BJ (cell line): ENCODE data around the gene PIP4K2A. TPM values are rescaled to one million over a fixed set of nuclear protein-coding genes. Genes with fewer than 3 reads are reported as not detected.

Source experiments
- CTCF ChIA-PET: fragments of 350-600 bp; formaldehyde crosslinking; extraction: SDS; loops from one replicate; lab custom pipeline; 2021; ENCODE audit warnings: antibody characterized with exemption, inconsistent platforms; lab: Yijun Ruan, JAX
- POLR2A ChIA-PET: fragments of 300-600 bp; sonication (Branson Sonifier 250); formaldehyde crosslinking; extraction: SDS; loops from one replicate; lab custom pipeline; 2021; ENCODE audit warnings: antibody characterized with exemption; lab: Charles Lee
- DNase-seq: peaks from one replicate; pipeline ENCODE4 v3.0.0-alpha.2; 2011; ENCODE audit warnings: low read depth
- H3K27me3 ChIP-seq: 2 replicates; pipeline ENCODE4 v1.6.0; 2011; ENCODE audit warnings: low read length; ENCODE audit not compliant: control insufficient read depth, insufficient read depth
- H3K36me3 ChIP-seq: 2 replicates; pipeline ENCODE4 v1.5.1; 2011; ENCODE audit warnings: low read length; ENCODE audit not compliant: control insufficient read depth, insufficient read depth
- H3K4me3 ChIP-seq: 2 replicates; pipeline ENCODE4 v1.5.1; 2011; ENCODE audit warnings: low read depth, mild to moderate bottlenecking, control low read depth, low read length
- CTCF ChIP-seq: IDR thresholded peaks from 2 replicates; pipeline ENCODE4 v1.5.1; 2011; ENCODE audit warnings: low read depth, mild to moderate bottlenecking, control low read depth, inconsistent platforms, low read length, moderate library complexity; ENCODE audit not compliant: insufficient read depth
- polyA plus RNA-seq: library from polyadenylated mRNA; depleted of rRNA; stranded (reverse); fragments of >200 nt; gene quantifications from 2 replicates; pipeline ENCODE4 v1.2.3, GENCODE V29; 2011

The PIP4K2A gene
- polyA plus RNA-seq, 1 experiment: 17.3 TPM

GRCh38 chr10:22629852-22630233 is 84.5 kb downstream of the PIP4K2A start:
- no peak overlapping the region for H3K4me3 ChIP-seq
- POLR2A ChIA-PET: no interaction called here
- CTCF ChIA-PET: interaction anchor here (0.6 kb wide), 1 partner anchor 32 kb away, joined by 3 read pairs; no protein-coding TSS in a partner anchor
- no peaks in the 10 kb centered on the region for H3K36me3 ChIP-seq
- H3K27me3 ChIP-seq: no peaks in the 10 kb centered on the region
- TF ChIP-seq CTCF: no peak
- no peak for DNase-seq

GRCh38 chr10:22629126-22629525 is 85.3 kb downstream of the PIP4K2A start:
- no peaks in the 10 kb centered on the region for H3K36me3 ChIP-seq
- H3K4me3 ChIP-seq: no peak overlapping the region
- POLR2A ChIA-PET: no interaction called here
- no peak for DNase-seq
- CTCF ChIA-PET: no interaction called here
- no peaks in the 10 kb centered on the region for H3K27me3 ChIP-seq
- no peak for TF ChIP-seq CTCF

GRCh38 chr10:22628309-22628708 is 86.1 kb downstream of the PIP4K2A start:
- no peak for DNase-seq
- ChIA-PET POLR2A (interaction anchor here (0.7 kb wide), 1 partner anchor 36 kb away, joined by 3 read pairs; no protein-coding TSS in a partner anchor), CTCF (interaction anchor here (0.6 kb wide), 1 partner anchor 68 kb away, joined by 3 read pairs; no protein-coding TSS in a partner anchor)
- TF ChIP-seq CTCF: no peak
- Histone ChIP-seq H3K4me3 (no peak overlapping the region), H3K27me3 (no peaks in the 10 kb centered on the region), H3K36me3 (no peaks in the 10 kb centered on the region)

GRCh38 chr10:22626784-22627183 is 87.6 kb downstream of the PIP4K2A start:
- no peaks in the 10 kb centered on the region for H3K36me3 ChIP-seq
- TF ChIP-seq CTCF: no peak
- H3K27me3 ChIP-seq: no peaks in the 10 kb centered on the region
- DNase-seq: no peak
- POLR2A ChIA-PET: no interaction called here
- no peak overlapping the region for H3K4me3 ChIP-seq
- CTCF ChIA-PET: interaction anchor here (0.6 to 1.1 kb wide), 3 partner anchors 29 to 44 kb away, joined by 3 read pairs; no protein-coding TSS in a partner anchor

- POLR2A ChIA-PET: interaction anchor here (0.7 kb wide), 1 partner anchor 13 kb away, joined by 3 read pairs; no protein-coding TSS in a partner anchor
- Histone ChIP-seq H3K36me3 (no peaks in the 10 kb centered on the region), H3K27me3 (no peaks in the 10 kb centered on the region), H3K4me3 (no peak overlapping the region)
- TF ChIP-seq CTCF: no peak
- CTCF ChIA-PET: interaction anchor here (0.6 to 1.1 kb wide), 3 partner anchors 30 to 45 kb away, joined by 3 read pairs; no protein-coding TSS in a partner anchor
- no peak for DNase-seq
Observed at GRCh38 chr10:22625516-22626290, 88.7 kb downstream of the PIP4K2A start.
